Activated T-cell treated with anti-CD3 and anti-CD28 coated beads for 1 hour (primary cell): Measurements from ENCODE around the gene PHOSPHO1.

Experiments used
- DNase-seq: peaks from one replicate; pipeline ENCODE4 v3.0.0-alpha.2; 2020; ENCODE audit warnings: low read depth

PHOSPHO1 gene

GRCh38 chr17:49218941-49219913 is 11.4 kb downstream of the PHOSPHO1 start:
- no peak for DNase-seq

- peak; percentile 52 for DNase-seq
These were observed 12.8 kb downstream of the PHOSPHO1 start for GRCh38 chr17:49217651-49218413.

DNA sequence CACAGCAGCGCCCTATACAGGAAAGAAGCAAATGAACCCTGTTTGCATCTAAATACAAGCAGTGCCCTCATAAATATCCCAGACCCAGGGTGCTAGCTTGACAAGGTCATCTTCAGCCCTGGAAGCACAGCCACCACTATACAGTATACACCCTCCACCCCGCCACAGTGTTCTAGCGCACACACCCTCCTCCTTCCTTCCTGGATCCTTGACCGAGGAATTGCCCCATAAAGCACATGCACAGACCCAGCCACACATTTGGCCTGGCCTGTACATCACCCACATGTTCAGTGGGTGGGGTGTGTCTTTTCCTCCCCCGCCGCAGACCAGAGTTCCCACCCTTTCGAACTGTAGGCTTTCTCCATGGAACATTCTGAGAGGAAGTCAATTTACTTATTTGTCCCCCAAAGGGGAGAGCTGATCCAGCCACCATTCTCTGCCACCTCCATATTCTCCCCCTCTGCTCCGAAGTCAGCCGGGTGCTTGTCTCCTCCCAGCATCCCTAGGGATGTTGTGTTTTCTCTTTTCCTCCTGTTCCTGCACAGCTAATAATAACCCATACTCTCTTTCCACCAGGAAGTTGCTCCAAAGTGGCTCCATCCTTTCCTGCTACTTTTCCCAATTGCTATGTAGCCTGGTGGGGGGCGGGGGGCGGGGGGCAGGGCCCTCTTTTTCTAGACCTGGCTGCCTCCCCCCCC is 13.5 kb downstream of the PHOSPHO1 start:
- DNase-seq: no peak

DNA sequence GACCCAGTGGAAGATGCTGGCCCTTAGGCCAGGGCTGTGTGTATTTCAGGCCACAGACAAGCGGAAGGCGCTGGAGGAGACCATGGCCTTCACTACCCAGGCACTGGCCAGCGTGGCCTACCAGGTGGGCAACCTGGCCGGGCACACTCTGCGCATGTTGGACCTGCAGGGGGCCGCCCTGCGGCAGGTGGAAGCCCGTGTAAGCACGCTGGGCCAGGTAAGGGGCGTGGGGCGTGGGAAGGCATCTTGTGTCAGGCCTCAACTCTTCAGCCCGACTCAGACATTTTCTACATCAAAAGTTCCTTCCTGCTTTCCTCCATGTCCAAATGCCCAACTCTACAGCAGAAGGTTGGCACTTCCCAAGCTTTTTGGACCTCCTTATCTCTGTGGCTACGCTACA is 14.1 kb downstream of the PHOSPHO1 start:
- no peak for DNase-seq

DNA sequence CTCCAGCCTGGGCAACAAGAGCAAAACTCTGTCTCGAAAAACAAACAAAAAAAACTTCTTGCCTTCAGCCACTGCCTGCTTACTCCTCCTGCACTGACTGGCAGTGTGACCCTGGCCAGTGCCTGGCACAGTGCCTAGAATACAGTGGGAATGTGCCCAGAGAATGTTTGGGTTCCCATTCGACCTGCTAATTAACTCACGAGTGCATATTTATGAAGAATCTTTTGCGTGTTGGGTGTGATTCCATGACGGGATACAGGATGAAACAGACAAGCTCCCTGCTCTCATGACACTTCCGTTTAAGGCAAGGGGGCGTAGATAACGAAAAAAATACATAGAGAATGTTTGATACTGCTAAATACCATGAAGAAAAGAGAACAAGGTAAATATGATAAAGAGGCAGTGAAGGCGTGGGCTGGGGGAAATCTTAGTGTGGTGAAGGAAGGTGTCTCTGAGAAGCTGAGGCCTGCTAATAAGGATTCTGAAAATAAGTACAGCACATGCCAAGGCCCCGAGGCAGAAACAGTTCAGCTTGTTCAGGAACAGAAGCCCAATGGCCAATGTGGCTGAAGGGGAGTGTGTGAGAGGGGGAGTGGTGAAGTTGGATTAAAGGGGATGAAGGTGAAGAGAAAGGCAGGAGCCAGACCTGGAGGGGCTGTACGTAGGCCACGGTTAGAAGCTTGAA is 15.8 kb downstream of the PHOSPHO1 start:
- no peak for DNase-seq

GRCh38 chr17:49213847-49214246 is 16.7 kb downstream of the PHOSPHO1 start:
- DNase-seq: no peak

GRCh38 chr17:49213399-49213798 is 17.2 kb downstream of the PHOSPHO1 start:
- DNase-seq: no peak

GRCh38 chr17:49210158-49211029 is 20.2 kb downstream of the PHOSPHO1 start, which contains the start of the genes ABI3 and GNGT2:
Gene ABI3, plus strand, starts transcription at chr17:49210707. Its CDS starts 18 bp downstream, at chr17:49210725.
Gene GNGT2, minus strand, starts transcription at chr17:49210574. Its CDS starts 3,152 bp downstream, at chr17:49207422.
- peak; percentile 42 for DNase-seq

- no peak for DNase-seq
These were observed 21.5 kb downstream of the PHOSPHO1 start for GRCh38 chr17:49209061-49209571.

GRCh38 chr17:49204516-49204915 is 26.1 kb downstream of the PHOSPHO1 start:
- DNase-seq: no peak

DNA sequence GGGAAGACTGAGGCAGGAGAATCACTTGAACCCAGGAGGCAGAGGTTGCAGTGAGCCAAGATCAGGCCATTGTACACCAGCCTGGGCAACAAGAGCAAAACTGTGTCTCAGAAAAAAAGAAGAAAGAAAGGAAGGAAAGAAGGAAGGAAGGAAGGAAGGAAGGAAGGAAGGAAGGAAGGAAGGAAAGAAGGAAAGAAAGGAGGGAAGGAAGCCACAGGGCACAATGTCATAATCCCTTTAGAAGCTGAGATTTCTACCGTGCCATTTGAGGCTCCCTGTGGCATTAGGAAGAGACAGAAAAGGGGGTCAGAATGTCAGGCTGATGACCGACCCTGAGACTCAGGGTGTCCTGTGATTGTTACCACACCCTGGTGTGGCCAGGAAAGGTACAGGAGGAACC is 26.8 kb downstream of the PHOSPHO1 start:
- DNase-seq: no peak

DNA sequence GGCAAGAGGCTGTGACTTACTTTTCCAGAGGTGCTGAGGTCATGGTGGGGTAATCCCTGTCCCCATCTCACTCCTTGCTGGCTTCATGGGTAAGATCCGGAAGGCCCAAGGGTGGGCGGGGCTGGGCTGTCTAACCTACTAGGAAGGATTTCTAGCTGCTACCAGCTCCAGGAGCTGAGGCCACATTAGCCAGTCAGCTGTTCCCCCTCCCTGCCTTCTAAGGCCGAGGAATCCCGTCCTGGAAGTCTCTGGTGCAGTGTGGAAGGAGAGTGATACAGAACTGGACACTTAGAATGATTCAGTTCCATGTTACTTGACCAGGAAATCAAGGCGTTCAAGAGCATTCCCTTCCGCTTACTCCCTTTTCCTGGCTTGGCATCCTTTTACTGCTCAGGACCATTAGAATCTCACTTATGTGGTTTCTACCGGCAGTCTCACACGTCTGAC is 29.1 kb downstream of the PHOSPHO1 start:
- no peak for DNase-seq

DNA sequence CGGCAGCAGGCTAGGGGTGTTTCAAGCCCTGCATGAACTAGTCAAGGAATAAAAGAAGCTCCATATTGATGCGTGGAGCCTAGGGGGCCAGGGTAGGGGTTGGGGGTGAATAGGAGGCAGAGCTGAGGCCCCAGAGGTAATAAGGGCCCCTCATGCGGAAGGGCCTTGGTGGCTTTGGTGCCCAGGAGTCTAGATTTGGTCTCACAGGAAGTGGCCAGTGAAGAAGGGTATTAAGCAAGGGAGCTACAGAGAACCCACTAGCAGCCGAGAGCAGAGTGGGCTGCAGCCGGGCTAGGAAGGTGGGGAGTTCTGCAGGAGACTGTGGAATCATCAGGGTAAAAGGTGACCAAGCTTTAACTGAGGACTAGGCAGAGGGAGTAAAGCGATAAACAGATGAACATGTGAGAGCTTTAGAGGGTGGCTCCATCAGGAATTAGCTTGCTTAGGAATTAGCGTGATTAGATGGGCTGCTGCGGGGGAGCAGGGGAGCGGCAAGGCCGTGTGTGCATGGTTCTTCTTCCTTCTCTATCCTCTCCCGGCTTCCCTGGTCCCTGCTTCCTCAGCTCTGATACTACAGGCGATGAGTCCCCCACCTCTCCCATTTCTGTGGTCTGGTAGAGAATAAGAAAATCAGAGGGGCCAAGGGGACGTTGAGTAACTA is 30.0 kb downstream of the PHOSPHO1 start:
- no peak for DNase-seq

DNA sequence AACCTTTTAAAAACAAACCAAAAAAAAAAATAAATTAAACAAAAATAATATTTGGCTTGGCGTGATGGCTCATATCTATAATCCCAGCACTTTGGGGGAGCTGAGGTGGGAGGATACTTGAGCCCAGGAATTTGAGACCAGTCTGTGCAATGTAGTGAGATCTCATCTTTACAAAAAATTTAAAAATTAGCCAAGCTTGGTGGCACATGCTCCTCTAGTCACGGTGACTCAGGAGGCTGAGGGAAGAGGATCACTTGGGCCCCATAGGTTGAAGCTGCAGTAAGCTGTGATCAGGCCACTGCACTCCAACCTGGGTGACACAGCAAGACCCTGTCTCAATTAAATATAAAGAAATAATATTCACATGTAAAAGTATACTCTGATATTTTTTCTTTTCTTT is 32.4 kb downstream of the PHOSPHO1 start:
- no peak for DNase-seq

DNA sequence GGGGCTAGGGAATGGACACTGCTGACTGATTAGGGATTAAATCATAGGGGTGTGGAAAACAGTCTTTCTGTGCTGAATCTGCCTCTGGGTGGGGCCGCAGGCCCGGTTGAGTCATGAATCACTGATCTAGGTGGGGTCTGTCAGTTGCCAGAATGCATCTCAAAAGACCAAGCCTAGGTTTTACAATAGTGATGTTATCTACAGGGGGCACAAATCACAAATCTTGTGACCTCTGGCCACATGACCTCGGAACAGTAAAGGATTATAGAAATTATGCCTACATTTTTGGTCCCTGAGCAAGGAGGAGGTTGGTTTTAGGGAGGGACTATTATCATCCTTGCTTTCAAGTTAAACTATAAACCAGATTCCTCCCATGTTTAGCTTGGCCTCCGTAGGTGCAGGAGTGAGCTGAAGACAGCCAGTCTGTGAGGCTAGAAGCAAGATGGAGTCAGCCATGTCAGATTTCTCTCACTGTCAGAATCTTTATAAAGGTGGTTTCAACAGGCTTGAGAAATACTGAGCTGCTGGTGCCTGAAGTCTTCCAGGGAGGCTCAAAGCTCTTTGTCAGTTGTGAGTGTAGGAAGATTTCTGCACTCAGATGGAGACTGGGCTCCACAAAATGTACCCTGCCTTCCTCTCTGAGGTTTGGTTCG is 33.1 kb downstream of the PHOSPHO1 start:
- DNase-seq: no peak

DNA sequence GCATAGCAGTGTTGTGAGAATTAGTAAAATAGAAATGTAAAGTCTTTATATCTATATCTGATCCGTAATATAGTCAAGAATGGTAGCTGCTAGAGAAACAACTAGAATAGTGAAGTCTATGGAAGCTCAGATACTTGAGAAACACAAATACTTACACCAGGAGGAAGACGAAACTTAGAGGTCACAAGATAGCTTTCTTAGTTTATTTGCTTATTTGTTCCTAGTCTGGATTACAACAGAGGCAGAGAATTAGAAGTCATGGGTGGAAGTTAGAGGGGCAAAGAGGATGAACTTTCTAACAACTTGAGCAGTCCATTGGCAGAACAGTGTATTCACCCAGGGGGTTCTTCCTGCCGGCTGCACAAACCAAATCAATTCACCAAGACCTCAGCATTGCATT is 34.1 kb downstream of the PHOSPHO1 start:
- no peak for DNase-seq

- no peak for DNase-seq
These were observed 34.8 kb downstream of the PHOSPHO1 start for GRCh38 chr17:49195751-49196150.

GRCh38 chr17:49194297-49194607 is 36.3 kb downstream of the PHOSPHO1 start:
- DNase-seq: no peak

- DNase-seq: no peak
These were observed 36.9 kb downstream of the PHOSPHO1 start for GRCh38 chr17:49193513-49194296.
